ENCODE data around the gene WBP1.

WBP1 gene

GRCh38 chr2:74504591-74504990, 46.4 kb downstream of the WBP1 start:
- peaks cover 51% of the 10 kb centered on the region for H3K27me3 ChIP-seq (ENCODE audit: insufficient read depth, low read length, poor library complexity)

GRCh38 chr2:74505448-74506246, 47.4 kb downstream of the WBP1 start:
- Histone ChIP-seq H2BK5ac (ENCODE audit: low read length) (no peak overlapping the region), H3K79me2 (ENCODE audit: control insufficient read depth, insufficient read depth, low read length) (no peaks in the 10 kb centered on the region), H3K79me1 (ENCODE audit: low read length) (no peaks in the 10 kb centered on the region), H3K36me3 (ENCODE audit: control insufficient read depth, insufficient read depth, low read length) (no peaks in the 10 kb centered on the region), H3K4me1 (ENCODE audit: control insufficient read depth, low read depth, low read length) (peaks cover 6% of the 10 kb centered on the region), H3K4ac (ENCODE audit: low read depth, low read length) (no peak overlapping the region), H3K18ac (ENCODE audit: low read length) (no peak overlapping the region), H3K27ac (ENCODE audit: low read depth, low read length) (no peak overlapping the region), H3K27me3 (ENCODE audit: insufficient read depth, low read length, poor library complexity) (peaks cover 50% of the 10 kb centered on the region), H3K23ac (ENCODE audit: low read length) (no peak overlapping the region), H3K4me2 (ENCODE audit: low read length) (no peak overlapping the region), H4K8ac (ENCODE audit: low read depth, low read length) (no peak overlapping the region), H2BK120ac (ENCODE audit: low read depth, low read length) (no peak overlapping the region), H3K4me3 (ENCODE audit: low read length) (no peak overlapping the region), H3K56ac (ENCODE audit: low read length) (no peak overlapping the region), H2BK15ac (replicated peaks; ENCODE audit: low read depth) (no peak overlapping the region), H4K5ac (ENCODE audit: low read length) (no peak overlapping the region), H3K9ac (ENCODE audit: low read length) (no peak overlapping the region), H2AK5ac (ENCODE audit: low read length) (no peak overlapping the region)
- DNase-seq = no peak
- WGBS (ENCODE audit: extremely low coverage, insufficient coverage, low lambda C conversion rate) = no CpG with 5 or more reads among the region's 14 CpGs

More at GRCh38 chr2:74504591-74504990, 46.4 kb downstream of the WBP1 start:
- peaks cover 6% of the 10 kb centered on the region for H3K4me1 ChIP-seq (ENCODE audit: control insufficient read depth, low read depth, low read length)
- no peak overlapping the region for H3K4ac ChIP-seq (ENCODE audit: low read depth, low read length)
- no peak for DNase-seq
- H2BK120ac ChIP-seq (ENCODE audit: low read depth, low read length) = no peak overlapping the region
- no CpG with 5 or more reads among the region's 3 CpGs for WGBS (ENCODE audit: extremely low coverage, insufficient coverage, low lambda C conversion rate)
- no peak overlapping the region for H4K5ac ChIP-seq (ENCODE audit: low read length)
- no peak overlapping the region for H3K27ac ChIP-seq (ENCODE audit: low read depth, low read length)
- H3K4me3 ChIP-seq (ENCODE audit: low read length) = no peak overlapping the region
- no peak overlapping the region for H3K56ac ChIP-seq (ENCODE audit: low read length)
- no peak overlapping the region for H4K8ac ChIP-seq (ENCODE audit: low read depth, low read length)
- no peaks in the 10 kb centered on the region for H3K79me1 ChIP-seq (ENCODE audit: low read length)
- H3K4me2 ChIP-seq (ENCODE audit: low read length) = no peak overlapping the region
- H3K79me2 ChIP-seq (ENCODE audit: control insufficient read depth, insufficient read depth, low read length) = no peaks in the 10 kb centered on the region
- no peak overlapping the region for H2AK5ac ChIP-seq (ENCODE audit: low read length)
- no peak overlapping the region for H3K23ac ChIP-seq (ENCODE audit: low read length)
- H3K18ac ChIP-seq (ENCODE audit: low read length) = no peak overlapping the region
- H3K36me3 ChIP-seq (ENCODE audit: control insufficient read depth, insufficient read depth, low read length) = no peaks in the 10 kb centered on the region
- H3K9ac ChIP-seq (ENCODE audit: low read length) = no peak overlapping the region
- H2BK5ac ChIP-seq (ENCODE audit: low read length) = no peak overlapping the region
- no peak overlapping the region for H2BK15ac ChIP-seq (replicated peaks; ENCODE audit: low read depth)

- H4K5ac ChIP-seq (ENCODE audit: low read length) = peak within 1 kb of the TSS; percentile 44
- peak; percentile 99 for DNase-seq
- H4K8ac ChIP-seq (ENCODE audit: low read depth, low read length) = no peak within 1 kb of the TSS
- peak within 1 kb of the TSS; percentile 66 for H2BK120ac ChIP-seq (ENCODE audit: low read depth, low read length)
- H3K23ac ChIP-seq (ENCODE audit: low read length) = peak within 1 kb of the TSS; percentile 70
- H2AK5ac ChIP-seq (ENCODE audit: low read length) = no peak within 1 kb of the TSS
- peak within 1 kb of the TSS; percentile 91 for H3K4me3 ChIP-seq (ENCODE audit: low read length)
- peak within 1 kb of the TSS; percentile 100 for H3K56ac ChIP-seq (ENCODE audit: low read length)
- peak within 1 kb of the TSS; percentile 61 for H3K27ac ChIP-seq (ENCODE audit: low read depth, low read length)
- no CpG with 5 or more reads among the region's 56 CpGs for whole genome bisulfite sequencing (ENCODE audit: extremely low coverage, insufficient coverage, low lambda C conversion rate)
- no peaks in the 10 kb centered on the region for H3K36me3 ChIP-seq (ENCODE audit: control insufficient read depth, insufficient read depth, low read length)
- peak within 1 kb of the TSS; percentile 93 for H3K4ac ChIP-seq (ENCODE audit: low read depth, low read length)
- peak within 1 kb of the TSS; percentile 97 for H3K18ac ChIP-seq (ENCODE audit: low read length)
- H3K4me1 ChIP-seq (ENCODE audit: control insufficient read depth, low read depth, low read length) = peaks cover 6% of the 10 kb centered on the region
- H3K9ac ChIP-seq (ENCODE audit: low read length) = peak within 1 kb of the TSS; percentile 96
- H2BK5ac ChIP-seq (ENCODE audit: low read length) = peak within 1 kb of the TSS; percentile 99
- no peaks in the 10 kb centered on the region for H3K79me1 ChIP-seq (ENCODE audit: low read length)
- H3K79me2 ChIP-seq (ENCODE audit: control insufficient read depth, insufficient read depth, low read length) = no peaks in the 10 kb centered on the region
- peak within 1 kb of the TSS; percentile 83 for H3K4me2 ChIP-seq (ENCODE audit: low read length)
- no peak within 1 kb of the TSS for H2BK15ac ChIP-seq (replicated peaks; ENCODE audit: low read depth)
- peaks cover 45% of the 10 kb centered on the region for H3K27me3 ChIP-seq (ENCODE audit: insufficient read depth, low read length, poor library complexity)
Observed at GRCh38 chr2:74507145-74507925, 49.1 kb downstream of the WBP1 start, which contains the start of gene PCGF1. TSS of gene PCGF1 (minus strand) at chr2:74507695. CDS start at chr2:74507668, 27 bp downstream.

GRCh38 chr2:74507926-74508520, 49.8 kb downstream of the WBP1 start:
- peak overlapping the region; percentile 44 for H4K5ac ChIP-seq (ENCODE audit: low read length)
- no CpG with 5 or more reads among the region's 38 CpGs for WGBS (ENCODE audit: extremely low coverage, insufficient coverage, low lambda C conversion rate)
- peak overlapping the region; percentile 79 for H2BK5ac ChIP-seq (ENCODE audit: low read length)
- H3K27ac ChIP-seq (ENCODE audit: low read depth, low read length) = peak overlapping the region; percentile 42
- H3K27me3 ChIP-seq (ENCODE audit: insufficient read depth, low read length, poor library complexity) = peaks cover 43% of the 10 kb centered on the region
- peak overlapping the region; percentile 97 for H3K18ac ChIP-seq (ENCODE audit: low read length)
- peak overlapping the region; percentile 68 for H3K4me3 ChIP-seq (ENCODE audit: low read length)
- peak overlapping the region; percentile 92 for H3K56ac ChIP-seq (ENCODE audit: low read length)
- H3K79me1 ChIP-seq (ENCODE audit: low read length) = no peaks in the 10 kb centered on the region
- DNase-seq = peak; percentile 73
- no peaks in the 10 kb centered on the region for H3K36me3 ChIP-seq (ENCODE audit: control insufficient read depth, insufficient read depth, low read length)
- H3K4ac ChIP-seq (ENCODE audit: low read depth, low read length) = peak overlapping the region; percentile 90
- peak overlapping the region; percentile 83 for H3K4me2 ChIP-seq (ENCODE audit: low read length)
- H2BK15ac ChIP-seq (replicated peaks; ENCODE audit: low read depth) = no peak overlapping the region
- peaks cover 6% of the 10 kb centered on the region for H3K4me1 ChIP-seq (ENCODE audit: control insufficient read depth, low read depth, low read length)
- no peak overlapping the region for H4K8ac ChIP-seq (ENCODE audit: low read depth, low read length)
- peak overlapping the region; percentile 87 for H3K9ac ChIP-seq (ENCODE audit: low read length)
- H3K23ac ChIP-seq (ENCODE audit: low read length) = no peak overlapping the region
- H3K79me2 ChIP-seq (ENCODE audit: control insufficient read depth, insufficient read depth, low read length) = no peaks in the 10 kb centered on the region
- H2AK5ac ChIP-seq (ENCODE audit: low read length) = no peak overlapping the region
- peak overlapping the region; percentile 66 for H2BK120ac ChIP-seq (ENCODE audit: low read depth, low read length)

GRCh38 chr2:74510272-74510671, 52.0 kb downstream of the WBP1 start:
- Histone ChIP-seq H2BK5ac (ENCODE audit: low read length) (no peak overlapping the region), H3K4me1 (ENCODE audit: control insufficient read depth, low read depth, low read length) (peaks cover 9% of the 10 kb centered on the region), H3K23ac (ENCODE audit: low read length) (no peak overlapping the region), H4K5ac (ENCODE audit: low read length) (no peak overlapping the region), H2BK120ac (ENCODE audit: low read depth, low read length) (no peak overlapping the region), H3K27me3 (ENCODE audit: insufficient read depth, low read length, poor library complexity) (peaks cover 46% of the 10 kb centered on the region), H4K8ac (ENCODE audit: low read depth, low read length) (no peak overlapping the region), H3K9ac (ENCODE audit: low read length) (no peak overlapping the region), H3K4me2 (ENCODE audit: low read length) (no peak overlapping the region), H3K4ac (ENCODE audit: low read depth, low read length) (no peak overlapping the region), H2AK5ac (ENCODE audit: low read length) (no peak overlapping the region), H3K18ac (ENCODE audit: low read length) (no peak overlapping the region), H3K27ac (ENCODE audit: low read depth, low read length) (no peak overlapping the region), H3K36me3 (ENCODE audit: control insufficient read depth, insufficient read depth, low read length) (no peaks in the 10 kb centered on the region), H3K79me2 (ENCODE audit: control insufficient read depth, insufficient read depth, low read length) (no peaks in the 10 kb centered on the region), H2BK15ac (replicated peaks; ENCODE audit: low read depth) (no peak overlapping the region), H3K4me3 (ENCODE audit: low read length) (no peak overlapping the region), H3K79me1 (ENCODE audit: low read length) (no peaks in the 10 kb centered on the region), H3K56ac (ENCODE audit: low read length) (no peak overlapping the region)
- no CpG with 5 or more reads among the region's 4 CpGs for WGBS (ENCODE audit: extremely low coverage, insufficient coverage, low lambda C conversion rate)
- DNase-seq = no peak
